ENCODE results near the gene PRSS21. TPM values are rescaled to one million over a fixed set of nuclear protein-coding genes. Genes with fewer than 3 reads are reported as not detected.

PRSS21 gene
- total and polyA plus RNA-seq, 2 donors from 2014 or later, result 0.54 TPM; not detected in 1

DNA sequence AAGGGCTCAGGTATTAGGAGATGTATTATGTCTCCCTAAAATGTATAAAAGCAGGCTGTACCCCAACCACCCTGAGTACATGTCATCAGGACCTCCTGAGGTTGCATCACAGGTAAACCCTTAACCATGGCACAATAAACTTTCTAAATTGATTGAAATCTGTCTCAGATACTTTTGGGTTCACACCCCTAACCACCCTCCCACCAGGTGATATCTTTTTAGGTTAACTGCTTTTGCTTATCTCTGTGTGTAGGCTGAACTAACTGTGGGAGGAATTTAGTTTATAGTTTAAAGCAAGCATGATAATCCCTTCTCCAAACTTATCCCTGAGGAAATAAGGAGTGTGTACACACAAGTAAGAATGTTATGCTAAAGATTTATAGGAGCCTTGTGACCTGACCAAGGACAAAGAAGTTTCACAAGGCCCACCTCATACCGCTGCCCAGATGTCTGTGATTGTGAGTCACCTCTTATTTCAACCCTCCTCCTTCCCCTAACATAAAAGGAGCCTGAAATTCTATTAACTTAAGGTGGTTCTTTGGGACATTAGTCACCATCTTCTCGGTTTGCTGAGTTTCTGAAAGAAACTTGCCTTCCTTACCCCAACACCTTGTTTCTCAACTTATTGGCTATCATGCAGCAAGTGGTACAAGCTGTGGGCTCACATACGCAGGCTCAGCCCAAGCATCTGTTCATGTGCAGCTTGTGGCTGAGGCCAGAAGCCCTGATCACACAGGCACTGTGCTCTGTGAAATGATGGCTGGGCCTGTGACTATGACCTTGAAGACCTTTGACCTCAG lies 29.7 kb downstream of the PRSS21 start:
- peaks cover 2% of the 10 kb centered on the region for H3K27me3 ChIP-seq (ENCODE audit: control insufficient read depth, insufficient read depth, low read length)
- no peak for FAIRE-seq
- no peak overlapping the region for H3K4me3 ChIP-seq (ENCODE audit: low read length in 3 of 3)
- no peaks in the 10 kb centered on the region for H3K36me3 ChIP-seq (ENCODE audit: control insufficient read depth in 2 of 3, insufficient read depth in 3 of 3, low read length in 3 of 3)
- DNase-seq, result no peak
- H3K9ac ChIP-seq (ENCODE audit: low read length in 3 of 3), result no peak overlapping the region
- H3K4me1 ChIP-seq (ENCODE audit: control insufficient read depth in 2 of 3, insufficient read depth in 2 of 3, low read depth in 1 of 3, low read length in 3 of 3), result peaks cover 0 to 4% (median 0%) of the 10 kb centered on the region in 3 donors
- intact Hi-C loops (cut with DNase I), result no loop called here
- no peak overlapping the region for H3K27ac ChIP-seq (ENCODE audit: low read depth in 2 of 2, low read length in 2 of 2)
- no peaks in the 10 kb centered on the region for H3K9me3 ChIP-seq (ENCODE audit: control insufficient read depth in 2 of 3, insufficient read depth in 1 of 3, low read length in 3 of 3)
- TF ChIP-seq, protein P1, sequence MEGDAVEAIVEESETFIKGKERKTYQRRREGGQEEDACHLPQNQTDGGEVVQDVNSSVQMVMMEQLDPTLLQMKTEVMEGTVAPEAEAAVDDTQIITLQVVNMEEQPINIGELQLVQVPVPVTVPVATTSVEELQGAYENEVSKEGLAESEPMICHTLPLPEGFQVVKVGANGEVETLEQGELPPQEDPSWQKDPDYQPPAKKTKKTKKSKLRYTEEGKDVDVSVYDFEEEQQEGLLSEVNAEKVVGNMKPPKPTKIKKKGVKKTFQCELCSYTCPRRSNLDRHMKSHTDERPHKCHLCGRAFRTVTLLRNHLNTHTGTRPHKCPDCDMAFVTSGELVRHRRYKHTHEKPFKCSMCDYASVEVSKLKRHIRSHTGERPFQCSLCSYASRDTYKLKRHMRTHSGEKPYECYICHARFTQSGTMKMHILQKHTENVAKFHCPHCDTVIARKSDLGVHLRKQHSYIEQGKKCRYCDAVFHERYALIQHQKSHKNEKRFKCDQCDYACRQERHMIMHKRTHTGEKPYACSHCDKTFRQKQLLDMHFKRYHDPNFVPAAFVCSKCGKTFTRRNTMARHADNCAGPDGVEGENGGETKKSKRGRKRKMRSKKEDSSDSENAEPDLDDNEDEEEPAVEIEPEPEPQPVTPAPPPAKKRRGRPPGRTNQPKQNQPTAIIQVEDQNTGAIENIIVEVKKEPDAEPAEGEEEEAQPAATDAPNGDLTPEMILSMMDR (IDR thresholded peaks at IDR 0.05; ENCODE audit: borderline replicate concordance, extremely low read depth, insufficient read depth), result no peak

DNA sequence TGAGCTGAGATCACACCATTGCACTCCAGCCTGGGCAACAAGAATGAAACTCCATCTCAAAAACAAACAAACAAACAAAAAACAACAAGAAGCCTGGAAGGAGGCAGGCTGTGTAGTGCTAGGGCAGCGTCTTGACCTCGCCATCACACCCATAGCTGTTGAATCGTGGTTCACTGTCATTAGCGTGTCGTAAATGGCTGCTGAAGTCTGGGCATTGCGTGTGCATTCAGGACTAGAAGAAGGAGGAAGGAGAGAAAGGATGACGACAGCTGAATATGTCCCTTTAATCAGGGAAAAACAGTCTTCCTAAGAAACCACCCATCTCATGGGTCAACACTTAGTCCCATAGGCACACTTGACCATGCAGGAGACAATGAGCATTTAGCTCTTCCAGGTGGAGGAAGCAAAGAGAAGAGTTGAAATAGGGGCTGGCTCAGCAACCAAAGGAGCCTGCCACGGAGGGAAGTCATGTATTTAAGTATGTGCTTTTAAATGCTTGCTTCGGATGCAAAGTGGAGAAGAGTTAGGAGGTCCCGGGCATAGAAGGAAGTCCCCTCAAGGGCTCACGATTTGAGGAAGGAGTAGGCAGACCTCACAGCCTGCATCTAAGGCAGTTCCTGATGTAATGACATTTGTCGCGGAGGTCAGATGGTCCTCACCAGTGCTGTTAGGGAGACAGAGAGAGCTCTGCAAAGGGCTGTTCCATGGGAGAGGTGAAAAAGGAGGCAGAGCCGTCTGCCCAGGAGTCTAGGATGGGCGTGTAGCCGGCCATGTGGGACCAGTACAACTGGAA lies 32.1 kb downstream of the PRSS21 start:
- Histone ChIP-seq H3K4me3 (ENCODE audit: low read length in 3 of 3) (no peak overlapping the region), H3K9me3 (ENCODE audit: control insufficient read depth in 2 of 3, insufficient read depth in 1 of 3, low read length in 3 of 3) (no peaks in the 10 kb centered on the region), H3K36me3 (ENCODE audit: control insufficient read depth in 2 of 3, insufficient read depth in 3 of 3, low read length in 3 of 3) (no peaks in the 10 kb centered on the region), H3K27me3 (ENCODE audit: control insufficient read depth, insufficient read depth, low read length) (peaks cover 2% of the 10 kb centered on the region), H3K4me1 (ENCODE audit: control insufficient read depth in 2 of 3, insufficient read depth in 2 of 3, low read depth in 1 of 3, low read length in 3 of 3) (no peaks in the 10 kb centered on the region), H3K27ac (ENCODE audit: low read depth in 2 of 2, low read length in 2 of 2) (no peak overlapping the region), H3K9ac (ENCODE audit: low read length in 3 of 3) (no peak overlapping the region)
- TF ChIP-seq, protein P1 (IDR thresholded peaks at IDR 0.05; ENCODE audit: borderline replicate concordance, extremely low read depth, insufficient read depth), result no peak
- FAIRE-seq, result no peak
- intact Hi-C loops (cut with DNase I), result no loop called here
- DNase-seq, result no peak

DNA sequence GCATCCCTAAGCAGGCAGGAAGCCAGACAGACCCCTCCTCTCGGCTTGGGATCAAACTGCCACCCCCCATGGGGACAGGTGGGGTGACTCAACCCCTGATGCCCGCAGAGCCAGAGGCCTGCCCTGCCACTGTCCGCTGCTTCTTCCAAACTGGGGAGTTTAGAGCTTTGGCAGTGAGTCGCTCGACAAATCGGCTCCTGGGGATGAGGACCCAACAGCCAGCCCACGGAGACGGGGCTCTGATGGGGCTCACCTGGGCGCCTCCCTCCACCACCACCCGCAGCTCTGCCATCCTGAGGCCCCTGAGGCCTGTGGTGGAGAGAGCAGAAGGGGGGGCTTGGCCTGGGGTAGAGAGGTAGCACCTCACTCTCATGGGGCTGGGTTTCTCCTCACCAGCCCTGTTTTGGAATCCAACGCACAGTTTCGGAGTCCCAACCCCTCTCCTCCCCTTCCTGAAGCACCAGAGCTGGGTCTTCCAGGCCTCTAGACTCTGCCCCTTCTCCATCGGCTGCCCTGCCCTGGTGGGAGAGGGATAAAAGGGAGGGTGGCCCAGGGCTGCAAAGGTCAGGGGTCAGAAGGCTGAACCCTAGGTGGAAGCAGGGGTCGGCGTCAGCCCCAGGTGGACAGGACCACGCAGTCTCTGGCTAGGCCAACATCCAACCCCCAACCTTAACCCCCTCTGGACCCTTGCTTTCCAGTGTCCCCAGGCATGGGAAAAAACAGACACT lies 35.1 kb downstream of the PRSS21 start:
- no peak overlapping the region for H3K27ac ChIP-seq (ENCODE audit: low read depth in 2 of 2, low read length in 2 of 2)
- H3K36me3 ChIP-seq (ENCODE audit: control insufficient read depth in 2 of 3, insufficient read depth in 3 of 3, low read length in 3 of 3), result no peaks in the 10 kb centered on the region
- peaks cover 2% of the 10 kb centered on the region for H3K27me3 ChIP-seq (ENCODE audit: control insufficient read depth, insufficient read depth, low read length)
- no peak for DNase-seq
- H3K4me1 ChIP-seq (ENCODE audit: control insufficient read depth in 2 of 3, insufficient read depth in 2 of 3, low read depth in 1 of 3, low read length in 3 of 3), result no peaks in the 10 kb centered on the region
- intact Hi-C loops (cut with DNase I), result no loop called here
- no peak overlapping the region for H3K9ac ChIP-seq (ENCODE audit: low read length in 3 of 3)
- TF ChIP-seq, protein P1 (IDR thresholded peaks at IDR 0.05; ENCODE audit: borderline replicate concordance, extremely low read depth, insufficient read depth), result no peak
- H3K4me3 ChIP-seq (ENCODE audit: low read length in 3 of 3), result no peak overlapping the region
- peaks cover 0 to 6% (median 2%) of the 10 kb centered on the region in 3 donors for H3K9me3 ChIP-seq (ENCODE audit: control insufficient read depth in 2 of 3, insufficient read depth in 1 of 3, low read length in 3 of 3)
- no peak for FAIRE-seq

All from kidney (tissue), 14 donors.